Right lobe of liver (tissue), 4 donors: Measurements from ENCODE around the gene FRMD4A.

ENCODE experiments used
- CTCF ChIP-seq, 4 donors: fragments of 200-600 bp in 3 of 4; fragments of 450-650 bp in 1 of 4; IDR thresholded peaks; one replicate each; pipeline versions ENCODE4 v1.5.1 to v1.8.0; 2016 to 2022; ENCODE audit warnings: antibody characterized with exemption in 4 of 4, mild to moderate bottlenecking in 2 of 4
- POLR2A ChIP-seq: fragments of 450-650 bp; IDR thresholded peaks from one replicate; pipeline ENCODE4 v1.6.1; 2017; ENCODE audit warnings: antibody characterized with exemption, mild to moderate bottlenecking
- donor health status: DM: no; HTN: no; CAD: no.
- donor health status: DM: no; HTN: no; CAD: no.
- donor health status: DM: no; HTN: yes; CAD: no.

GRCh38 chr10:13684806-13685482 lies 645.8 kb downstream of the FRMD4A start:
- no peak for TF ChIP-seq CTCF (IDR thresholded peaks at IDR 0.05)
- TF ChIP-seq POLR2A = no peak
